ENCODE measurements around the gene CCDC141. TPM values are rescaled to one million over a fixed set of nuclear protein-coding genes. Genes with fewer than 3 reads are reported as not detected.
"Not testable (repeated sequence)": the region's sequence is repeated elsewhere in the genome, so short reads cannot be mapped to it uniquely, and the experiment has no call there.

The CCDC141 gene
- total RNA-seq, 1 donor from 2014 or later: 25.7 TPM

- TF ChIP-seq CTCF (IDR thresholded peaks at IDR 0.05): no peak
- no peak overlapping the region for H3K4me3 ChIP-seq
- ATAC-seq (no peak), DNase-seq (no peak)
- H3K36me3 ChIP-seq: no peaks in the 10 kb centered on the region
- H3K9me3 ChIP-seq: no peaks in the 10 kb centered on the region
- no peaks in the 10 kb centered on the region for H3K27me3 ChIP-seq
- intact Hi-C loops (cut with DNase I): no loop called here
- H3K4me1 ChIP-seq: no peaks in the 10 kb centered on the region
- no peak overlapping the region for H3K27ac ChIP-seq
Measured at GRCh38 chr2:179068991-179069643, 19.2 kb upstream of the CCDC141 start.

GRCh38 chr2:179059026-179059700 is 9.2 kb upstream of the CCDC141 start:
- no peak for TF ChIP-seq CTCF (IDR thresholded peaks at IDR 0.05)
- Histone ChIP-seq H3K4me3 (no peak overlapping the region), H3K27ac (no peak overlapping the region), H3K27me3 (no peaks in the 10 kb centered on the region), H3K4me1 (no peaks in the 10 kb centered on the region), H3K36me3 (no peaks in the 10 kb centered on the region), H3K9me3 (no peaks in the 10 kb centered on the region)
- intact Hi-C loops (cut with DNase I): no loop called here
- DNase-seq: no peak
- ATAC-seq: no peak

- ATAC-seq (no peak), DNase-seq (no peak)
- intact Hi-C loops (cut with DNase I): no loop called here
- H3K4me3 ChIP-seq: no peak overlapping the region
- H3K27me3 ChIP-seq: no peaks in the 10 kb centered on the region
- no peak overlapping the region for H3K27ac ChIP-seq
- no peak for TF ChIP-seq CTCF (IDR thresholded peaks at IDR 0.05)
- no peaks in the 10 kb centered on the region for H3K9me3 ChIP-seq
- H3K4me1 ChIP-seq: no peaks in the 10 kb centered on the region
- no peaks in the 10 kb centered on the region for H3K36me3 ChIP-seq
Measured at GRCh38 chr2:179057737-179058136, 7.8 kb upstream of the CCDC141 start.

GRCh38 chr2:179053568-179053967 is 3.6 kb upstream of the CCDC141 start:
- H3K4me1 ChIP-seq: peaks cover 16% of the 10 kb centered on the region
- intact Hi-C loops (cut with DNase I); DNase-seq; H3K4me3 ChIP-seq; H3K27ac ChIP-seq; H3K36me3 ChIP-seq; H3K9me3 ChIP-seq; H3K27me3 ChIP-seq; ATAC-seq: not testable (repeated sequence)

GRCh38 chr2:179051250-179051649 is 1.3 kb upstream of the CCDC141 start:
- no peak for TF ChIP-seq CTCF (IDR thresholded peaks at IDR 0.05)
- no peaks in the 10 kb centered on the region for H3K9me3 ChIP-seq
- no peak overlapping the region for H3K27ac ChIP-seq
- H3K4me3 ChIP-seq: no peak overlapping the region
- no peak for ATAC-seq
- DNase-seq: no peak
- intact Hi-C loops (cut with DNase I): no loop called here
- no peaks in the 10 kb centered on the region for H3K27me3 ChIP-seq
- H3K36me3 ChIP-seq: no peaks in the 10 kb centered on the region
- H3K4me1 ChIP-seq: peaks cover 16% of the 10 kb centered on the region

GRCh38 chr2:179050755-179051154 is 818 bp upstream of the CCDC141 start:
- H3K27me3 ChIP-seq: no peaks in the 10 kb centered on the region
- ATAC-seq: no peak
- no peak overlapping the region for H3K4me3 ChIP-seq
- H3K36me3 ChIP-seq: no peaks in the 10 kb centered on the region
- peaks cover 16% of the 10 kb centered on the region for H3K4me1 ChIP-seq
- DNase-seq: no peak
- no peak for TF ChIP-seq CTCF (IDR thresholded peaks at IDR 0.05)
- H3K9me3 ChIP-seq: no peaks in the 10 kb centered on the region
- intact Hi-C loops (cut with DNase I): no loop called here
- H3K27ac ChIP-seq: peak overlapping the region; percentile 74
